Adrenal gland (tissue), 5 donors: Measurements from ENCODE around the gene NEIL1.
"Not testable (repeated sequence)": the region's sequence is repeated elsewhere in the genome, so short reads cannot be mapped to it uniquely, and the experiment has no call there.

Source experiments
- POLR2A ChIP-seq, 2 donors: fragments of 450-650 bp; IDR thresholded peaks; one replicate each; pipeline ENCODE4 v1.6.1; 2017; ENCODE audit warnings: antibody characterized with exemption in 2 of 2, mild to moderate bottlenecking in 2 of 2, moderate library complexity in 1 of 2
- TF ChIP-seq, protein P1 (sequence below), 6 experiments: fragments of 450-650 bp in 4 of 6; fragments of 200-600 bp in 2 of 6; sonication (generic) in 1 of 6; IDR thresholded peaks; 1 replicate in 5 of 6; 2 replicates in 1 of 6; pipeline versions ENCODE4 v1.5.1 to v1.8.0; 2016 to 2021; ENCODE audit warnings: antibody characterized with exemption in 6 of 6, mild to moderate bottlenecking in 2 of 6, moderate library complexity in 1 of 6
- donor health status: DM: no; HTN: no; CAD: no.

DNA sequence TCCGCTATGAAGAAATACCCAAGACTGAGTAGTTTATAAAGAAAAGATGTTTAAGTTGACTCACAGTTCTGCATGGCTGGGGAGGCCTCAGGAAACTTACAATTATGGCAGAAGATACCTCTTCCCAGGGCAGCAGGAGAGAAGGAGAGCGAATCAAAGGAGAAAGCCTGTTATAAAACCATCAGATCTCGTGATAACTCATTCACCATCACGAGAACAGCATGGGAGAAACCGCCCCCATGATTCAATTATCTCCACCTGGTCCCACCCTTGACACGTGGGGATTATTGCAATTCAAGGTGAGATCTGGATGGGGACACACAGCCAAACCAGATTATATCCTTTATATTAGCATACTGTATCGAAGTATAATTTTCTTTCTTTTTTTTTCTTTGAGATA, 14.7 kb upstream of the NEIL1 start:
- TF ChIP-seq POLR2A (IDR thresholded peaks at IDR 0.05): not testable (repeated sequence)
- TF ChIP-seq, protein P1, sequence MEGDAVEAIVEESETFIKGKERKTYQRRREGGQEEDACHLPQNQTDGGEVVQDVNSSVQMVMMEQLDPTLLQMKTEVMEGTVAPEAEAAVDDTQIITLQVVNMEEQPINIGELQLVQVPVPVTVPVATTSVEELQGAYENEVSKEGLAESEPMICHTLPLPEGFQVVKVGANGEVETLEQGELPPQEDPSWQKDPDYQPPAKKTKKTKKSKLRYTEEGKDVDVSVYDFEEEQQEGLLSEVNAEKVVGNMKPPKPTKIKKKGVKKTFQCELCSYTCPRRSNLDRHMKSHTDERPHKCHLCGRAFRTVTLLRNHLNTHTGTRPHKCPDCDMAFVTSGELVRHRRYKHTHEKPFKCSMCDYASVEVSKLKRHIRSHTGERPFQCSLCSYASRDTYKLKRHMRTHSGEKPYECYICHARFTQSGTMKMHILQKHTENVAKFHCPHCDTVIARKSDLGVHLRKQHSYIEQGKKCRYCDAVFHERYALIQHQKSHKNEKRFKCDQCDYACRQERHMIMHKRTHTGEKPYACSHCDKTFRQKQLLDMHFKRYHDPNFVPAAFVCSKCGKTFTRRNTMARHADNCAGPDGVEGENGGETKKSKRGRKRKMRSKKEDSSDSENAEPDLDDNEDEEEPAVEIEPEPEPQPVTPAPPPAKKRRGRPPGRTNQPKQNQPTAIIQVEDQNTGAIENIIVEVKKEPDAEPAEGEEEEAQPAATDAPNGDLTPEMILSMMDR (IDR thresholded peaks at IDR 0.05): not testable (repeated sequence)
